ENCODE measurements around the gene MAPKAPK3.

Gene MAPKAPK3

DNA sequence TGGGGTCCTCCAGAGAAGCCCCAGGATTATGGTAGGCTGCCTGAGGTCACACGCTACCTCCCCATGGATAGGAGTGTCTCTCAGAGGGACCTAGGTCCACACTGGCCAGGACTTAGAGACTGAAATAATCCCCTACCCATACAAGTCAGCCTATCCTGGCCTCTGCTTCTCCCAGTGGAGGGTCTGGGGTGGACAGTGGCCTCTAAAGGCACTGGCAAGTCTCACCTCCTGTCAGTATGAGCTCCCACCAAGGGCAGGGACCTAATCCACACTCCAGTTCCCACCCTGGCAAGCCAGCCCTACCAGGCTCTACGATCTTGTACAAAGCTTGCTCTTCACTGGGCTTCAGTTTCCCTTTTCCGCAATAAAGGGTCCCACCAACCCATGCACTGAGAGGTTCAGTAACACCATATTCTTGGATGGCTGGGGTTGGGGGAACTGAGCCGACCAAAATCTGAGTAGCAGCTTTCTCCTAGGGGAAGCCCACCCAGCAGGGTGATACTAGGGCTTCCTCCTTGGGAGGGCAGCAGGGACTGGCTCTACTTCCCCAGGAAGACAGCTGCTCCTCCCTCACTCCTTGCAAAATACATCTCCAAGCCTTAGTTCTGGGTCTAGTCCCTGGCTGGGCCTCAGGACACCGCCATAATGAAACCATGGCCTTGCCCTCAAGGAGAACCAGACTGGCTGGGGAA, 7.7 kb upstream of the MAPKAPK3 start:
- DNase-seq, result no peak

DNA sequence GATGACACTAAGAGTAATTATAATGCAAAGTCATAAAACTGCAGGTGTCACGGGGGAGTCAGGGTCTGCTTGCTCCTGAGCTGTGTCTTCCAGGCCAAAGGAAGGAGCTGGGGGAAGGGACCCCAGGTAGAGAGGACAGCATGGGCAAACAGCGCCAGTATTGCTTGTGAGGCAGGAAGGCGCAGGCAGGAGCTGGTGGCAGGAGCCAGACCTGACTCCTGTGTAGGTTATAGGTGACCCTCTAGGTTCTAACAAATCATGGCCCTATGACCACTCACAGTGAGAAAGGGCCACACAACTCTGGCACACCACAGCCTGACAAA, 7.2 kb upstream of the MAPKAPK3 start:
- DNase-seq, result no peak

DNA sequence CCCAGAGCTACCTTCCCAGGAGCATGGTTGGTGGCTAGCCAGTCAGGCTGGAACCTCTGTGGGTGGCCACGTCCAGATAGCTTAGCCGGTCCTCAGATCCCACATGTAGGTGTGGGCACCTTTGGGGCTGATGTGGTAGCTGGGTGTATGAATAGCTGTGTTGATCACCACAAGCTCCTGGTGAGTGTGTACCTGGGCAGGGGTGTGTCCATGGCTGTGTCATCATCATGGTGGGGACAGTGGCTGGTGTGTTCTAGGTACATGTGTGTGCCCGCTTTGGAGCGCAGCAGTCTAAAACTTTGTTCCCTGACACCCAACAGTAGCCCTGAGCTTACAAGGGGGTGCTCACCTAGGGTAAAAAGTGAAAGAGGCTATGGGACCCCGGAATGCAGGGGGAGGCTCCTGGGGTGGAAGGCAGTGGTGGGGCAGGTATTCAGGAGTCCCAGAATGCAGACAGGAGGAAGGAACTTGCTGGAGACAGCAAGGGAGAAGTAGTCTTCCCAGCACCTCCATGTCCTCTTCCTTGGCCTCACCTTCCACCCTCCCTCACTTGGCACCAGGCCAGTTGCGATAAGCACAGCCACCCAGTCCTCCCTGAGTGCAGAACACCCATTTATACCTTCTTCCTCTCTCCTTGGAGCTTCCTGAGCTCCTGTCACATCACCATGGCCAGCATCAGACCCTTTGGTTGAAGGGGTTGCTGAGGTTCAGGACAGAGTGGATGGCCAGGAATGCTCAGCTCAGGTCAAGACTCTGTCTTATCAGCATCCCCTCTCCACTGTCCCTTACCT, 6.6 kb upstream of the MAPKAPK3 start:
- DNase-seq, result no peak

DNA sequence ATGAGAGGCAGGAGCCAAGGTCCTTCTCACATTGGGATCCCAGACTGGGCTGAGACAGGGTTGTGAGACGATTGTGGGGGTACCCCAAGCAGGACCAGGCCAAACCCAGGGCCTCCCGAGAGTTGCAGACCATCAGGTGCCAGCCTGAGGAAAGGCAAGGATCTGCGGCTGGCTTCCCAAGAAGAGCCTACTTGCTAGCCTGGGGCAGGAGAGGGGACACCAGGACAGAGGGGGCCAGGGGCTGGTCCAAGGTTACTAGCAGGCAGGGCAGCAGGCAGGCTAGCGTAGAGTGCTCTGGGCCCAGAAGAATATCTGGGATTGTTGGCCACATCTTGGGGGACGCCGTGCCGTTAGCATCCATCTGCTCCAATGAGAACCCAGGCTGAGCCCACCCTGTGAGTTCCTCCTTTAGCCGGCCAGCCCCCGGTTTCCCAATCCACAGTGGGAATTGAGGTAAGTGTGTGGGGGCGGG, 5.9 kb upstream of the MAPKAPK3 start:
- DNase-seq, result no peak

DNA sequence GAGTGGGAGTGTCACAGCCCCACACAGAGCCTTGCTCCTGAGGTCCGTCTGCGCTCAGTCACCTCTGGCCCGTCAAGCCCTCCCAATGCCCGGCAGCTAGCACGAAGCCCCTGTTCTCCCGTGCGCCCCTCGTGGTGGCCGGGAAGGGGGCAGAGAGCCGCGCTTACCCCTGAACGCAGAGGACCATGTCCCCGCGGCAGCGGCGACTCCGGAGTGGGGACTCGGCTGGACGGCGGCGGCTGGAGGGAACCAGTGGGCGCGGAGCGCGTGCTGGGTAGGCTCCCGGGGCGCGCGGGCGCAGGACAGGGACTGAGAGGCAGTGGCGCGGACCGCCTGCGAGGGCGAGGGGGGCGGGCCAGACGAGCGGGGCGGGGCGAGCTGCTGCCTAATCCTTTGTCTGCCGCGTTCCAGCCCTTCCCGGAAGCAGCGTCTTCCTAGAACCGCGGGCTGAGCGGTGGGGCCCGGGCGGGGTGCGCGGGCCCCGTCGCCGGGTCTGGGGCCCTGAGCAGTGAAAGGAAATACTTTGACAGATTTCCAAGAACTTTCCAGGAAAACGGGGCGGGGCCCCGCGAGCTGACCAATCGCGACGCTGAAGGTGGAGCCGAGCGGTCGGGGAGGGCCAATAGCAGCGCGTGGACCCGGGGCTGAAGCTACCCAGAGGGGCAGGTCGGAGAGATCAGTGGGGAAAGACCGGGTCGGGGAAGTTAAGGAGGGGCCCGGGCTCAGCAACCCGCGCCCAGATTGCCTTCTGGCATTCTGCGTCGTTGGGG, 5.3 kb upstream of the MAPKAPK3 start, which contains the start of gene CISH:
CISH (minus strand) TSS at position 311 of the 770 bp plus-strand sequence; CDS start at position 187, 124 bp downstream.
- DNase-seq, result peak; percentile 83 to 94

DNA sequence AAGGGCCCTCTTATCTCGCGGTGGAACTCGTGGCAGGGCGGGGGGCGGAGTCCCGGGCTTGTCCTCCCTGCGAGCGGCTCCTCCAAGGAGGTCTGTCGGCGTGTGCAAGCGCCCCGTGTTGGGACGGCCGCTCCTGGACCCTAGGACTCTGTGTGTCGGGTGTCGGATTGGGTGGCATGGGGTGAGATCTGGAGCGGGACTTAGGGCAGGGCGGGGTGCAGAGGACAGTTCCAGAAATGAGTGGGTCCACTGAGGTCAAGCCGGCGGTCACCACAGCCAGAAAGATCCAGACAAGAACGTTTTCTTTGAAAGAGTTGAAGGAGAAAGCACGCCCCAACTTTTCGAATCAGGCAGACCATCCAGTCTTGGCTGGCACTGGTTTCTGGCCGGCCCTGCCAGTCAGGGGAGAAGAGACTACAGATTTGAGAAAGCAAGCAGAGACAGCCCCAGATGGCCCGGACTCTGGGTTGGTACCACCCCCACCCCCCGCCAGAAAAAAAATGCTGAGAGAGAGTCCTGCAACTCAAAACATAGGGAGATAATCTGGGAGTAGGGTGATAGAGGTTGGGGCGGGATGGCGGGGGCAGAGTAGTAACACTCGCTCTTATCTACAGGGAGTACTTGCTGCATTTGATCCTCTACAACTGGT, 4.6 kb upstream of the MAPKAPK3 start:
- DNase-seq, result no peak

DNA sequence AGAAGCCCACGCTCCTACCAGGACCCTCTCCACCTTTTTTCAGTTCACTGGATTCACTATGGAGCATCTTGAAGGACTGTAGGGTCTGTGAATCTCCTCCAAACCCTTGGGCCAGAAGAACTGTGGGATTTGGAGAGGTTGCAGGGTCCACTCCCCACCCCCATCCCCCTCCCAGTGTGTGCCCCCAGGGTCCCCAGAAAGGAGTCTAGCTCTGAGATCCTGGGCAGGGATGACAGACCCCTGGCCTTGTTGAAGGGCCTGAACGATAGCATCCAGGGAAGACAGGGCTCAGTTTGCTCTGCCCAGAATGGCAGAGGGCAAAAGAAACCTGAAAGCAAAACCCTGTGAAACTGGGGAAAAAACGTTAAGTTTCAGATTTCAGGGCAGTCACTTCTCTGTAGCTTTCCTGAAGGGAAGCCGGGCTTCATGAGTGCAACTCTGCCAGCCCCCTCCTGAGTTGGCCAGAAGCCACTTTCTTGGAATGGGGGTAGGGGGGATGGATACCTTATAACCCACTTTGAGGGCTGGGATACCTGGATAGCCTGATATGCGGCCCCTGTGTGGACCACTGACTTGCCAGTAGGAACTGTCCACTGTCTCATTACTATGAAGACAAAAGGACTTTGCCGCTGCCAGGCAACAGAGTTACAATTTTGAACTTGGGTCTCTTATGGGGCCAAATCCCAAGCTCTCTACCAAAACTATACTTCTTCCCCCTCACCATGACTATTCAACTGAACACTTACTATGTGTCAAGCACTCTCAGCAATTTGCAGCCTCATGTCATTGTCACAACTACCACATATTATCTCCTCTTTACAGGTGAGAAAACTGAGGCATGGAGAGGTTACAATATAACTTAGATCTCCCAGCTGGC, 3.7 kb upstream of the MAPKAPK3 start:
- no peak for DNase-seq

DNA sequence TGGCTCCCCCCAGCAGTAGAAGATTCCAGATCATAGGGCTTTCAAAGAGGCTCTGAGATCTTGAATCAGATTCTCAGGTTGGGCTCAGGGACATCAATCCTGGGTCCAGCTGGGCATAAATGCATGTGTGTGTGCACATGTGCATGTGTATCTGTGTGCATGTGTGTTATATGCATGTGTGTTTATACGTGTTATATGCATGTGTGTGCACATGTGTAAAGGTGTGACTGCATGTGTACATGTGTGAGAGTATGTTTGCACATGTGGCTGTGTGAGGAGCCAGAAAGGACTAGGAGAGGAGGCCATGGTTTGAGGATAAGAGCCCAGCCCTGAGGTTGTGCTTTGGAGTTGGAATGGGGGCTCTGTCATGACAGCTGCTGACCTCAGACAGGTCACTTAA, 1.8 kb upstream of the MAPKAPK3 start:
- no peak for DNase-seq

DNA sequence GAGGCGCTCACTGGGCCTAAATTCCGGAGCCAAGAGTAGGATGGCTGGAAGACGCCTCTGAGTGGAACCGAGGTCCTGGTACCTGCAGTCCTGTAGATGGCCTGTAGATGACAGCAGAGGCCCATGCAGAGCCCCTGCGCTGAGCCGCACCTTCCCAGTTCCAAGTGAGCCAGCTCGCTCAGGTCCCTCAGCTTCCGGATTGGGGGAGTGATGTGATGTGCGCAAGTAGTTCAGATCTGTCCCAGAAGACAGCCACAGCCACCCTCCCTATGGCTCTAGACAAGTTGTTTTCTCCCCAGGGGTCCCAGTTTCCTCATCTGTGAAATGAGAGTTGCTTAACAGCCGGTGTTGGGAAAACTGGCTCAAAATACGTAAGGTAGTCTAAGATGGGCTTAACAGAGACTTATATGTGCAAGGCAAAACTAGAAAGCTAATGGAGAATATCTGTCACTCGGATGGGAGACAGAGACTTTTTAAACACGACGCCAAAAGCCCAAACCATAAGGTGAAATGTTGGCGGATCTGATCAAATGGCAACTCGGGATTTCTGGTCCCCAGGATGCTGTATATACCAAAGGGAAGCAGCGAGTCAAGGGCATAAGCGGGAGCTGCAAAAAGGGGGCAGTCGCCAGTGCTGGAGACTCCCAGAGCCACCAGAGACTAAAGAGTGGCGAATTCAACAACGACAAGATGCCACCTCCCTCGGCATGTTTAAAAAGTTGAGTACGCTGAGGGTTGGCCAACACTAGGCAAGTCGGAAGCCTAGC, 765 bp upstream of the MAPKAPK3 start:
- peak; percentile 29 to 77 for DNase-seq

DNA sequence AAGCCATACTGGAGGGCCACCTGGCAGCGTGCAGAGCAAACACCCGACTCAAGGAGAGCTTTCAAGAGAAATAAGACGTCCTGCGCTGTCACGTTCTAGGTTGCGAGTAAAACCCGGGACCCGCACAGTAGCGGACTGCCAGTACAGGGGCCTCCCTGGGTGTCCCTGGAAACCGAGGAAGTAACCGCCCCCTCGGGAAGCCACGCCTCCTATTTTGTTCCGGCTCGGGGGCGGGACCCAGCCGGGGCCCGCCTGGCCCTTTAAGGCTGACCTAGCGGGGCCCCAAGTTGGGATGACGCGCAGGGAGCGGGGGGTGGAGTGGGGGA, 218 bp upstream of the MAPKAPK3 start:
- DNase-seq, result peak; percentile 49 to 86

DNA sequence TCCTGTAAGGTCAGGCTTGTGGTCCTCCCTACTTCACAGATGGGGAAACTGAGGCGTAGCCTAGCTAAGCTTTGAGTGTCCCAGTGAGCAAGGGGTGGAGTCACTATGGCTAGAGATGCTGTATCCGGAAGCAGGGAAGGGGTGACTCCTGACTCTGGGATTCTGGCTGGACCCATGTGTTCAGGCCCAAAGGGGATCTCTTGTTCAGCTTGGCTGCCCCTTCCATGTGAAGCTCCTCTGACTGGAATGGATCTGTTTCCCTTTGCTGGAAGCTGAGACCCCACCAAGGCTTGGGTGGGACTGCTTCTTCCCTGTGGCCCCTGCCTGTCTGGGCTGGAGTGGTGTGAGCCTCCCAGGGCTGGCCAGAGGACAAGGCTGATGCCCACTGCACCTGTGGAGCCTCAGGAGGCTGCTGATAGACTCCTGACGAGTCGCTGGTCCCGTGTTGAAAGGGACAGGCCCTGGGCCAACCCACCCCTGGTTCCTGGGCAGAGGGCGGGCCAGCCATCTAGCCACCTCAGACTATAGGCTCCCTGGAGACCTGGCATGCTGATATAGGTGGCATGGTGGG, 1.0 kb downstream of the MAPKAPK3 start:
- DNase-seq, result no peak

DNA sequence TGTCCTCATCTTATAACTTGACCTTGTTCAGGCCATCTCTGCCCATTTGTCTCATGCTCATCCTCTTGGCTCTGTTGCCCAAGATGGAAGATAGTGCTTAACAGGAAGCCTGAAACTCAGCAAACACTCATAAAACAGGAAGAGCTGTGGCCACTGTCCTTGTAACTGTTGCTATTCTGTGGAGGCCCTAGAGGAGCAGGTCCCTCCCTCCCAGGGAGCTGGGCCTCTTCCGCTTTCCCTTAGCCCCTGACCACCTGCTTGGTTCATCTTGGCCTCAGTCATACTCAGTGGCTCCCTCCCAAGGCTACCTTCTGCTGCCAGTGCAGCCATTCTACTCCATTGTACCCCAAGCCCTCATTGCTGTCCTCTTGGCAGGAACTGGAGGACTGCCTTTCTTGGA, 3.5 kb downstream of the MAPKAPK3 start:
- no peak for DNase-seq

DNA sequence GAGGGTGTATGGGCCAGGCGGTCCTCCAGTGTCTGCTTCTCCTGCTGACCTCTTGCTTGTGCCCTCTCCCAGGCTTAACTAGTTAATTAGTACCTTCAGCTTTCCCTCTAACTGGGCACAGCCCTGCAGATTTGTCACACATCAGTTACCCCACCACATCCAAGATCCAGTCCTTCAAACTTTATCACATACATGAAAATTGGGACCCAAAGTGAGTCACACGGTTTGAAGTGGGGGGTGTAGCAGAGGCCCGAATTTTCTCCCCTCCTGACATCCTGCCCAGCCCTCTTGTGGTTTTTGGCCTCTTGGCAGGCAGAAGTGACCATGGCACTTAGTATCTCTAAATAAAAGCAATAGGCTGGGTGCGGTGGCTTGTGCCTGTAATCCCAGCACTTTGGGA, 3.9 kb downstream of the MAPKAPK3 start:
- no peak for DNase-seq

DNA sequence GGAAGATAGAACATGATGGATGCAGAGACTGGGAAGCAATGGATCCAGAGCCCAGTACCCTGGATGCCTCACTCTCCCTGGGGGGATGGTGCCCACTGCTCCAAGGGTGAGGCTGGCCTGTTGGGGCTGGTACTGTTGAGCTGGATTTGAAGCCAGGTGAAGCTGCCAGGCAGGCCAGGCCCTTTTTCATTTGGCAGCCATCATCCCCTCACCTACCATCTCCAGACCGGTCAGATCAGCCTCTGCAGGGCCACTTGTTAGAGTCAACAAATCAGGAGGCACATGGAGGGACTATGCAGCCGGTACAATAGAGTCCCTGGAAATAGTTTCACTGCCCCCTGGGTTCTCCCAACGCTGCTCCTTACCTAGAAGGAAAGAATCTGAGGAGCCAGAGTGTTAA, 5.9 kb downstream of the MAPKAPK3 start:
- no peak for DNase-seq

DNA sequence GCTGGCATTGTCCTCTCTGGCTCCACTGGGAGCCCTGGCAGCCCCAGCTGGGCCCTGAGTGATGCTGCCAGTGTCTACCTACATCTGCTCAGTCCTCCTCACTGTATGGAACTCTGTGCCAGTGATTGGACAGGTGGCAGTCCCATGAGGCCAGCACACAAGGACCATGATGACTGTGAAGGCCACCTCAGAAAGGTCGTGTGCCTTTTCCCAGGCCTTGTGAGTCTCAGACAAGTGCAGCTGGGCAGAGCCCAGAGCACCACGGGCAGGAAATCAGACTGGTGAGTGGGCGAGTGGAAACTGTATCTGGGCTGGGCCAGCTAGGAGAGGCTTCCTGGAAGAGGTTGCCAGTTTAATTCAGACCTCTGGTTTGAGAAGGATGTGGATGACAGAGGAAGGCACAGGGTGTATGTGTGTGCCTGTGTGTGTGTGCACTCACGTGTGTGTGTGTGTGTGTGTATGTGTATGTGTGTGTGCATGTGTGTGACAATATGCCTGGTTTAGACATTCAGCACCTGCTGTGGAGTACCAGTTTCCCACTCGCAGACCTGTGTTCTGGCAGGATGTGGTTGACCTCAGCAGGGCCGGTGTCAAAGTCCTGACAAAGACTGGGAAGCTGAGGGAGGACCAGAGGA, 7.0 kb downstream of the MAPKAPK3 start:
- no peak for DNase-seq

DNA sequence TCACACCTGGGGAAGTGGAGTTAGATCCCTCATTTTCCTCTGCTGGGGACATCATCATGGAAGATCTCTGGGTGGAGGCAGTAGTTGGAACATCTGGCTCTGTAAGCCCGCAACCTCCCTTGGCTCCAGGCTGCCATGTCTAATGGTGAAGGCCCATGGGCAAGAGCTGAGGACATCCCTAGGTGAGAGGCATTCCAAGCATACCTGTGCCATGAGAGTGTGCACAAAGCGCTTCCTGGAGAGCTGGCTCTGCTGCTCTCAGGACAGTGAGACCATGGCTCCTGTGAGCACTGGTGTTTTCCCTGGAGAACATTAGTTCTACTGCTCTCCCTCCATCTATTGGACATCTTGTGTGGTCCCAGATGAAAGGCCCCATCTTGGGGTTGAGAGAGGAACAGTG, 7.7 kb downstream of the MAPKAPK3 start:
- DNase-seq, result no peak

DNA sequence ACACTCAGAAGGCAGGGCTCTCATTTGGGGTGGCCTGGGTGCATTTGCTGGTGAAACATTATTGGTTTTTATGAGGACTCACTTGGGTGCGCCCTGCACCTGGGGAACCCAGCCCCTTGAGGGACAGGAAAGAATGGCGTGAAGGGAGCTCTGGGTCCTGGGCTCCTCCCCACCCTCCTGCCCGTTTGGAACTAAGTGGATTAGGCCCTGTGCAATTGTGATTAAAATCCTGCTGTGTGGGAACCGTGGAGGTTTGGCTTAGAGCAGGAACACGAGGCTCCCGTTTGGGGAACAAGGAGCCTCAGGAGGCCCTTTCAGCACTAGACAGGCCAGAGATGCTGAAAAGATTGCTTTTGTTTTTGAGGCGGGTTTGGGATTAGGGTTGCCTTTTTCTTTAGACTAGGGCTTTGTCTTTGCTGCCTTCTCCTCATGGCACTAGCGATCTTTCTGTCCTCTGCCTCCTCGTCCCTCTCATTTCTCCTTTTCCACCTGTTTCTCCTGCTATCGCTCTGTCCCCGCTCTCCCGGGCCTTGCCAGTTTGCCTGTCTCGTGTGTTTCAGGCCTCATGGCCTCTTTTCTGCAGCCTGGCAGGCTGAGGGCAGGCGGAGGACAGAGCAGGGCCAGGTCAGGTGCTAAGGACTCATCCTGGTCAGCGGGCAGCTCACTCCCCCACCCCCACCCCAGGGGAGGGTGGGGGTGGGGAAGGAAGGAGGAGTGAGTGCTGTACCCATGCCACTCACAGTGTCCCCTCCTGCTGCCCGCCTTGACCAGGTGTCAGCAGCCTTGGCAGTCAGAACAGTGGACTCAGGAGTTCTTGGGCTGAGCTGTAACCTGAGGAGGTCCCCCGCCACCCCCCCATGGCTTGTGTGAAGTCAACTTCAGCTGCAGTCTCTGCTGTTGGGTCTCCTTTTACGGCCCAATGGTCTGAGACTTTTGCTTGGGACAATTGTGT, 8.6 kb downstream of the MAPKAPK3 start:
- DNase-seq, result no peak

DNA sequence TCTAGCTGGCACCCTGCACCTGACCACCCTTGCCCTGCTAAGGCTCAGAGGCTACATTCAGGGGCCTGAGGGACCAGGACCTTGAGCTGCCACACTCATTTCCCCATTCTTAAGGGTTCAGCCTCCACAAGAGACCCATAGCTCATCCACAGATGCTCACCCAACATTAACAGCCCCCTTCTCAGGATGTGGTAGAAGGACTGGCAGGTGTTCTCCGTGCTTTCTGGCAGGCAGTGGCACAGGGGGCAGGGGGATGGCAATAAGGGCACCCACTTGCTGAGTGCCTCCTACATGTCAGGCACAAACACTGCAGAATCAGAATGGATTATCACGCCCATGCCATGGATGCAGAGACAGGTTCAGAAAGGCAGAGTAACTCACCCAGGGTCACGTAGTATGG, 9.4 kb downstream of the MAPKAPK3 start:
- no peak for DNase-seq

DNA sequence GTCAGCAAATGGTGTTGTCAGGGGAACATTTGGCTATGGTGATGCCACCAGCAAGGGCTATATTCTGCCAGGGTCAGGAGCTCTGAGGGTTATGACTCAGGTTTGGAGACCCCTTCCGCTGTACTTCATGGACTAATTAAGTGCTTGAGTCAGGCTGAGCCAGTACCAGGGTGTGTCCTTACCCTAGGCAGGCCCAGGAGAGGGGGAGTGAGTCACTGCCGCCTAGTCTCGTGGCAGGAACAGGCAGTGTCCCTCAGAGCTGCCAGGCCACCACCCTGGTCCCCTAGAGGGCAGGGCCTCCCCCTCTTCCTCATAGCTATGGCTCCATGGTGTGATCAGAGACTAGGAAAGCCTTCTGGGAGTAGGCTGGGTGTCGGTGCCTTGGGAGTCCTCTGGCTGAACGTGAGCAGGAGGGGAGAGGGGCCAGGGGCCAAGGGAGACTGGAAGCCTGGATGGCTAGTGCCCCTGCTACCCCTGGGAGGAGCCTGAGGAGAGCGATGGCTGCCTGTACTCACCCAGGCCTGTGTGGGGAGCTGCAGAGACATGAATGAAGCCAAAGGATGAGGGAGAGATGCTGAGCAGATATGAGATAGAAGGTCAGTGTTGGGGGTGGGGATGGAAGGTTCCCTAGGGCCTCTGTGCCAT, 10.6 kb downstream of the MAPKAPK3 start:
- no peak for DNase-seq

Data from NCI-H446 (cell line).